ENCODE data around the gene LCMT1. TPM values are rescaled to one million over a fixed set of nuclear protein-coding genes. Genes with fewer than 3 reads are reported as not detected.
A peak's percentile ranks its signal among the peaks of the same experiment; 100 is the strongest.

The LCMT1 gene
- total and polyA plus RNA-seq, 9 of the 15 experiments (the other 6 are each of a cell fraction or from before 2014, with no cell fraction given) = 20.0 to 42.8 (median 32.3) TPM

- TF ChIP-seq FOXP4 (CRISPR knock-in tag; IDR thresholded peaks at IDR 0.05; ENCODE audit: borderline replicate concordance) = no peak
- no peak for TF ChIP-seq ESRRB (CRISPR knock-in tag; IDR thresholded peaks at IDR 0.05; ENCODE audit: borderline replicate concordance)
- no peak for TF ChIP-seq YBX1 (IDR thresholded peaks at IDR 0.05)
- TF ChIP-seq CSDE1 (IDR thresholded peaks at IDR 0.05) = no peak
- TF ChIP-seq MEIS2 (IDR thresholded peaks at IDR 0.05; ENCODE audit: partially characterized antibody) = no peak
- TF ChIP-seq XRCC5 (IDR thresholded peaks at IDR 0.05; ENCODE audit: low read depth, low read length) = no peak
- TF ChIP-seq TRIM24 (IDR thresholded peaks at IDR 0.05) = no peak
- TF ChIP-seq GTF2B (IDR thresholded peaks at IDR 0.05; ENCODE audit: extremely low read depth, insufficient read length) = no peak
- no peak for TF ChIP-seq RNF219 (CRISPR knock-in tag; IDR thresholded peaks at IDR 0.05)
- TF ChIP-seq U2AF2 (optimal IDR thresholded peaks at IDR 0.05; ENCODE audit: low read depth, low read length) = no peak
- no peak for TF ChIP-seq KLF10 (CRISPR knock-in tag; IDR thresholded peaks at IDR 0.05)
- TF ChIP-seq FOXA3 (CRISPR knock-in tag; conservative IDR thresholded peaks at IDR 0.05 in 1 of 2, IDR thresholded peaks at IDR 0.05 in 1 of 2) = no peak
- TF ChIP-seq FOXA1 (IDR thresholded peaks at IDR 0.05; ENCODE audit: borderline replicate concordance) = no peak
- TF ChIP-seq RBBP5 (IDR thresholded peaks at IDR 0.05; ENCODE audit: borderline replicate concordance, insufficient read depth, low read length, poor library complexity, severe bottlenecking) = peak; percentile 85
- no peak for TF ChIP-seq ZKSCAN8 (CRISPR knock-in tag; IDR thresholded peaks at IDR 0.05)
- TF ChIP-seq MAFK (IDR thresholded peaks at IDR 0.05; ENCODE audit: low read length) = no peak
- no peak for TF ChIP-seq TFAM (CRISPR knock-in tag; conservative IDR thresholded peaks at IDR 0.05)
- no peak for TF ChIP-seq ZBTB9 (CRISPR knock-in tag; IDR thresholded peaks at IDR 0.05)
- TF ChIP-seq PHB (CRISPR knock-in tag; IDR thresholded peaks at IDR 0.05) = no peak
- no peak for TF ChIP-seq RBM14 (IDR thresholded peaks at IDR 0.05; ENCODE audit: borderline replicate concordance, insufficient read depth, low read depth, low read length)
- TF ChIP-seq ZNF436 (CRISPR knock-in tag; IDR thresholded peaks at IDR 0.05) = no peak
Measured at GRCh38 chr16:25111403-25112166, at the start of gene LCMT1 (continued).

Measured in K562 (cell line).